ENCODE results near the gene AKAP13.

DNA sequence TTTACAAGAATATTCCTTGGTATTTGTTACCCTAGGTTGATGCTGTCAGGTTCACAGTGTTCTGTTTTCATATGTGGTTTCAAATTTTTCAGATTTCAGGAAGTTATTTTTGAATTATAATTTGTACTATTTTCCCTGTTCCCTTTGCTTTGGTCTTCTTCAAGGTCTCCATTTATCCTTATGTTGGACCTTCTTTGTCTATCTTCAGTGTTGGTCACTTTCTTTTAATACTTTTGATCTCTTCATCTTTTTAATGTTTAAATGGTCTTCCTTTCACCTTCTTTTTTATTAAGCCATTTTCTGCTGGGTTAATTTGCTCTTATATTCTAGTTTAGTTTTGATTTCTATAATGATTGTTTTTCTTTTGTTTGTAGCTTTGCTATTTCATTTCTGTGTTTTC, 353.0 kb downstream of the AKAP13 start:
- TF ChIP-seq CTCF (IDR thresholded peaks at IDR 0.05) (no peak), POLR2A (IDR thresholded peaks at IDR 0.05) (no peak), EP300 (IDR thresholded peaks at IDR 0.05) (no peak)
